ENCODE results near the gene LIPM.

GRCh38 chr10:88865281-88865876 lies 62.8 kb downstream of the LIPM start:
- no peak for TF ChIP-seq POLR2A (IDR thresholded peaks at IDR 0.05)
- no peak for TF ChIP-seq CTCF (IDR thresholded peaks at IDR 0.05)
- TF ChIP-seq POLR2AphosphoS5 (IDR thresholded peaks at IDR 0.05), result no peak
